C4-2B (cell line): Measurements from ENCODE around the gene IQCK.

ENCODE experiments used
- H3K27ac ChIP-seq: fragments of 450-650 bp; 2 replicates; pipeline ENCODE4 v1.5.1; 2017
- CTCF ChIP-seq: fragments of 450-650 bp; conservative IDR thresholded peaks from 2 replicates; pipeline ENCODE4 v1.5.1; 2017; ENCODE audit warnings: mild to moderate bottlenecking
- ZFX ChIP-seq: fragments of 450-650 bp; IDR thresholded peaks from 2 replicates; pipeline ENCODE4 v1.6.1; 2017

The IQCK gene

GRCh38 chr16:19701091-19701490 lies 17.0 kb upstream of the IQCK start:
- no peak overlapping the region for H3K27ac ChIP-seq
- TF ChIP-seq ZFX (no peak), CTCF (no peak)

GRCh38 chr16:19703172-19703889 lies 14.7 kb upstream of the IQCK start:
- H3K27ac ChIP-seq: no peak overlapping the region
- TF ChIP-seq ZFX (no peak), CTCF (no peak)

- no peak for TF ChIP-seq ZFX
- H3K27ac ChIP-seq: no peak overlapping the region
Observed at GRCh38 chr16:19704321-19705145, 13.5 kb upstream of the IQCK start.

- no peak overlapping the region for H3K27ac ChIP-seq
Observed at GRCh38 chr16:19705146-19705501, 12.9 kb upstream of the IQCK start.

GRCh38 chr16:19705843-19706242 lies 12.2 kb upstream of the IQCK start:
- no peak overlapping the region for H3K27ac ChIP-seq
- no peak for TF ChIP-seq ZFX
- no peak for TF ChIP-seq CTCF

More at GRCh38 chr16:19705146-19705501, 12.9 kb upstream of the IQCK start:
- no peak for TF ChIP-seq ZFX
- no peak for TF ChIP-seq CTCF

- TF ChIP-seq ZFX (no peak), CTCF (no peak)
- H3K27ac ChIP-seq: no peak overlapping the region
Observed at GRCh38 chr16:19706846-19707245, 11.2 kb upstream of the IQCK start.

- no peak for TF ChIP-seq CTCF
- TF ChIP-seq ZFX: no peak
- no peak overlapping the region for H3K27ac ChIP-seq
Observed at GRCh38 chr16:19707569-19708295, 10.3 kb upstream of the IQCK start.
